SKM-1 treated with dmso at 0.1 percent for 144 hours (cell line): Measurements from ENCODE around the gene ANKRD34B.
"Not testable (repeated sequence)": the region's sequence is repeated elsewhere in the genome, so short reads cannot be mapped to it uniquely, and the experiment has no call there.

Source experiments
- DNase-seq: peaks from one replicate; lab custom pipeline; 2025; ENCODE audit not compliant: unreplicated experiment; lab: John Stamatoyannopoulos, UW

Gene ANKRD34B

DNA sequence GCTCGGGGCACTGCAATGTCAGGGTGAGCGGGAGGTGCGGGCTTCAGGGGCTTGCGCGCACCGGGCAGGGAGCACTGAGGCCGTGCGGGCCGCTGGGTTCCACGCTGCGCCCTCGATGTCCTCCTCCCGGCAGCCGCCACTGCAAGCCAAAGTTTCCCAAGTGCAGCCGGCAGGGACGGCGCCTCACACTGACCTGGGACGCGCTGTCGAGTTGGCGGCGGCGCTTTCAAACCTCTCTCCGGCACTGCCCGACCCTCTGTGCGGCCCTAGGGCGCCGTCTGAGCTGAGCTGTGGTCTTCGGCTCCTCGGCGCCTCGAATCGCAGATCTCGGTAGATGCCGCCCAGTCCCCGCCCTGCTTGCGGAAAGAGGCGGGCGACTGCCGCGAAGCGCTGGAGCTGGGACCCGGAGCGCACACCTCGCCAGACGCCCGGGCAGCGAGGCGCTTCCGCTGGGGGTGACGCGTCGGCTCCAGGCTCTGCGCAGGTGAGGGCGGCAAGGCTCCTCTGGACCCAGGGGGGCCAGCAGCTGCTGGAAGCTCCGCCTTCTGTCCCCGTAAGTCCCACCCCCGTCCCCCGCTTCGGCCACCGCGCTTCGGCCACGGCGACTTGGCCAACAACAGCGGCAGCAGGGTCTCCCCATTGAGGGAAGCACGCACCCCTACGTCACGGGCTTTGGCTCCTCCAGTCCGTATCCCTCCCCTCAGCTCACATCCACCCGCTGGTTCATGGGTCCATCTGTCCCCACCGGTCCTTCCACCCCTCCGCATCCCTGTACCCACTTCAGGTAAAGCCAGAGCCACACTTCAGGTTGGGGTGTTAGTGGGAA, at the start of gene ANKRD34B:
ANKRD34B (minus strand) TSS at position 320 of the 826 bp plus-strand sequence. CDS start 10,261 bp downstream, outside the sequence.
- no peak for DNase-seq

DNA sequence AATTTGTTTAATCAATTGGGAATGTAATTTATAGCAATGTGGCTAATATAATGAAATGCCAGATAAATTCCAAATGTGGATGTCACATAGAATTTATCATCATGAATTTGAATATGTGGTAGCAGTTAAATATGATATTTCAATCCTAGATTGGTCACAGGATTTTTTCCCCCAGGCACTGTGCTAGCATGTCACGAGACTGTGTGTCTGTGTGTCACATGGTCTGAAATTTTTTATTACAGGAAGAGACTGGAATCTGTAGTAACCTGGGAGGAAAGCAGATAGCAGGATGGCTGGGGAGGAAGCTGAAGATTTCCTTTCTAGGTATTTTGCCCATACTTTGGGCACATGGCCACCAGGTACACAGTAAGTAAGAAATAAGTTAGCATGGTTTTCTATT, 49.0 kb upstream of the ANKRD34B start:
- DNase-seq, result no peak

DNA sequence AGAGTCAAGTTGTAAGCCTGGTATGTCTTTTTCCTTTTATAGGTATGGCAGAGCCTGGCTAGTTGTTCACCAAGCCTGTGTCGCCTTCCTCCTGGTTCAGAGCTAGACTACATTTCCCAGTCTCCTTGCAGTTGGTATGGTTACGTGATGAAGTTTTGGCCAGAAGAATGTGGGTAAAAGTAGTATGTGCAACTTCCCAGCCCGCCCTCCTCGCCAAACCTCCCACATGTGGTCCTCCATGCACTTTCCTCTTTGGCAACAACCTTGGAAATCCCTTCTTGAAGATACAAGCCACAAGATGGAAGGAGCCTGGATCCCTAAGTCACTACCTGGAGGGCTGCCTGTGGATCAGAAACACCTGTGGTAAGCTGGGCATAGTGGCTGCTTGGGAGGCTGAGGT, 48.4 kb upstream of the ANKRD34B start:
- DNase-seq, result no peak

DNA sequence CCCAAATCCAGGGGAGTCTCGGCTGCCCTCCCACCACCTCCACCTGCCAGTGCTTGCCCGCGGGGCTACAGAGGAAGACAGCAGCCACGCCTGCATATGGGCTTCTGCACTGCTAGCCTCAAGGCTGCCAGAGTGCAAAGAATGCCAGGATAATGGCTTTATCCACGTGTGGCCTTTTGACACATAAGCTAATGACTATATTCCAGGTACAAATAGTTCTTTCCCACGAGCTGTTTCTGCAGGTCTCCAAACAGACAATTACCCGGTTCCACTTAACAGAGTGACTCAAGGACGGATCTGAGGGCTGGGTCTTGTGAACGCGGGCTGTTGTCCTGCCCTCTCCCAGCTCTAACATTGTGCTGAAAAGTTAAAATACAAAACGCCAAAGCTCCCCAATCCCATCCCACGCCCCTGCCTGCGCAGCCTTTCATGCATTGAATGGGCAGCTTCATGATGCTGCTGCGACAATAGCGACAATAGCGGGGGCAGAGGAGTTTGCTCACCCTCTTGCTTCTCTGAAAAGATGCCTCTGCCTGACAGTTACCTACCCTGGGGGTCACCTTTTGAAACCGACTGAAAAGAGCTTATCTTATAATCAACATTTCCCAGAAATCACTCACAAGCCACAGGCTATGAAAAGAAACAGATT, 45.3 kb upstream of the ANKRD34B start:
- DNase-seq, result no peak

DNA sequence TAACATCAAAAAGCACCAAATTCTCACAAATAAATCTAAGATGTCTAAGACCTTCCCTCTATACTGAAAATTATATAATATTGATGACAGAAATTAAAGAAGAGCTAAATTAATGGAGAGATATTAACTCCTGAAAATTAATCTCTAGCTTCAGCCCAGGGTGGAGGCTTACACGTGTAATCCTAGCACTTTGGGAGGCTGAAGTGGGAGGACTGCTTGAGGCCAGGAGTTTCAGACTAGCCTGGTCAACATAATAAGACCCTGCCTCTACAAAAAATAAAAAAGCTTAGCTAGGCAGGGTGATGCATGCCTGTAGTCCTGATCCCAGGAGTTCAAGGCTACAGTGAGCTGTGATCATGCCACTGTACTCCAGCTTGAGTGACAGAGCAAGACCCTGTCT, 39.6 kb upstream of the ANKRD34B start:
- DNase-seq, result no peak

DNA sequence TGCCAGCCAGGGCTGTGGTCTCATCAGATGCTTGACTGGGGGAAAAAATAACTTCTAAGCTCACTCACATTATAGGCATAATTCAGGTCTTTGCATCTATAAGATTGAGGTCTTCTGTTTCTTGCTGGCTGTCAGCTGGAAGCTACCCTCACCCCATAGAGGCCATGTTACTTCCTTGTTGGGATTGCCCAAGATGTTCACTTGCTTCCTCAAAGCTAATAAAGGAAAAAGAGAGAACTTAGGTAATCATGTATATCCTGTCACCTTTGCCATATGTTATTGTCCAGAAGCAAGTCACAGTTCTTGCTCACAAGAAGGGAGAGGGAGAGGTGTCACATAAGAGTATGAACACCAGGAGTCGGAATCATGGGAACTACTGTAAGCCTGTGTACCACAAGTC, 38.7 kb upstream of the ANKRD34B start:
- DNase-seq, result peak; percentile 98

DNA sequence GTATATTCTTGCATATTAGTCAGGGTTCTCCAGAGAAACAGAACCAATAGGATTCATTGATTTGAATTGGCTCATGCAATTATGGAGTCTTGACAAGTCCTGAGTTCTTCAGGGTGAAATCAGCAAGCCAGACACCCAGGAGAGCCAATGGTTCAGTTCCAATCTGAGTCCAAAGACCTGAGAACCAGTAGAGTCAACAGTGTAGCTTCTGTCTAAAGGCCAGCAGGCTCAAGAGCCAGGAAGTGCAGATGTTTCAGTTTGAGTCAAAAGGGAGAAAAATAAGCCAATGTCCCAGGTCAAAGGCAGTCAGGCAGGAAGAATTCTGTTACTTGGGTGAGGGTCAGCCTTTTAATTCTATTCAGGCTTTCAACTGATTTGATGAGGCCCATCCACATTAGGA, 37.8 kb upstream of the ANKRD34B start:
- no peak for DNase-seq

DNA sequence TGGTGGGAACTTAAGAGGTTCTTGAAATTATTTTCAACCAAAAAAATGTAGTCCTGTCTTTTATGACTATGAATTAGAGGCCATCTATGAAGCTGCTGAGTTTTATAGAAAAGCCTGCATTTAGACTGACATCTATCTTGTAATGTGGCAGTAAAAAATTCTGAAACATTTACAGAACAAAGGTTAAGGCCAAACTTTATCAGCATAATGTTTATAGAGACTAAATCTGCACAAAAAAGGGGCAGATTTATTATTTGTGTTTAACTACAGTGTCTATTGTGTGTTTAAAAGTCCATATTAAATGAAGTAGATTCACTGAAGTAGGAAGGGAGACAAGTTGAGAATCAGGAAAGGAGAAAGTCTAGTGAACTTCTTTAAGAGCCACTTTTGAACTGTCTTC, 37.3 kb upstream of the ANKRD34B start:
- DNase-seq, result no peak

DNA sequence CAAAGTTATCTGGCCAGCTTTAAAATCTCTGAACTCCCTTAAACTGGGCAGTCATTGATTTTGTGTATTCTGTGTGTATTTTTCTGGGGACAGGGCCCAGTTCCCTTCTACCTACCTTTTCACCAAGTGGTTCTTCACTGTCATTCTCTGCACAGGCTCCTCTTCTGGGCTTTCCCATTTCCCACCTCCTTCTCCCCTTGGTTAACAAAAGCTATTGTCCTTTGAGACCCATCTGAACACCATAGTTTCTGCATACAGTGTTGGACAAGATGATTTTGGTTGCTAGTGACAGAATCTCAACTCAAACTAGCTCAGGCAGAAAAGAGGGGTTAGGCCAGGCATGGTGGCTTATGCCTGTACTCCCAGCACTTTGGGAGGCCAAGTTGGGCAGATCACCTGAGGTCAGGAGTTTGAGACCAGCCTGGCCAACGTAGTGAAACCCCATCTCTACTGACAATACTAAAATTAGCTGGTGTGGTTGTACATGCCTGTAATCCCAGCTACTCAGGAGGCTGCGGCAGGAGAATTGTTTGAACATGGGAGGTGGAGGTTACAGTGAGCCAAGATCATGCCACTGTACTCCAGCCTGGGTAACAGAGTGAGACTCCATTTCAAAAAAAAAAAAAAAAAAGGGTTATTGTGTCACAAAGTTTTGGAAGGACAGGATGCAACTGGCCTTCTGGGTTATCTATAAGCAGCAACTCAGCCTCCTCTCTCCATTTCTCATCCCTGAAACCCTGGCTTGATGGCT, 31.0 kb upstream of the ANKRD34B start:
- peak; percentile 42 for DNase-seq

DNA sequence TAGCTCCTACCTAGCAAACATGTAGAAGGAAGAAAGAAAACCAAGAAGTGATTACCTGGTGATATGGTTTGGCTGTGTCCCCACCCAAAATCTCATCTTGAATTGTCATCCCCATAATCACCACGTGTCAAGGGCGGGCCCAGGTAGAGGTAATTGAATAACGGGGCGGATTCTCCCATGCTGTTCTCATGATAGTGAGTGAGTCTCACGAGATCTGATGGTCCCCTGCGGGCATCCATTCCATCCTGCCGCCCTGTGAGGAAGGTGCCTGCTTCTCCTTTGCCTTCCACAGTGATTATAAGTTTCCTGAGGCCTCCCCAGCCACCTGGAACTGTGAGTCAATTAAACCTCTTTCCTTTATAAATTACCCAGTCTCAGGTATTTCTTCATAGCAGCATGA, 27.4 kb upstream of the ANKRD34B start:
- DNase-seq, result no peak

DNA sequence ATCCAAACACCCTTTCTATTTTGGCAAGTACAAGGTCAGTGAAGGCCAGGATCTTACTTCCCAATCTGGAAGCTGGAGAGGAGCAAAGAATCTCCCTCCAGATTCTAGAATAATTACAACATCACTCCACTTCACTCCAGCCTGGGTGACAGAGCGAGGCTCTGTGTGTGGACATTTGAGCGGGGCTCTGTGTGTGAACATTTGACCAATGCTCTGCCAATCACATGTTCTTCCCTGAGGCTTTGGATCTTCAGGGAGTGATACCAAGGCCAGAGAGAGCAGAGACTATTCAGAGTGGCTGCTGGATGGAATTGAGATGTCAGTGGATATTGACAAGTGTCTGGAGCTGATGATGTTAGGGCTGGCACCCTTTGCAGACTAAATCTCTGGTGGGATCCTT, 24.7 kb upstream of the ANKRD34B start:
- no peak for DNase-seq

DNA sequence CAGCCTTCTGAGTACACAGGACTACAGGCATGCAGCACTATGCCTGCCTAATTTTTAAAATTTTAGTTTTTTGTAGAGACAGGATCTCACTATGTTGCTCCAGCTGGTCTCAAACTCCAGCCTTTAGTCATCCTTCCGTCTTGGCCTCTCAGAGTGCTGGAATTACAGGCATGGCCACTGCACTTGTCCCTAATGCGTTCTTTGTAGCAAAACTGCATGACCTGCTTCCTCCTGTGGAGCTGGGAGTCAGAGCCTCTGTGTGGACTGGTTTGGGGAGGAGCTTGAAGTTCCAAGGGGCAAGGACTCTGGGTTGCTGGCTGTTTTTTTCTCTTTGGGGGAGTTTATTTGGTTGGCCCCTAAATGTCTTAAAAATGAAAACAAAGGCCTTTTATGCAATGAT, 22.7 kb upstream of the ANKRD34B start:
- DNase-seq, result no peak

DNA sequence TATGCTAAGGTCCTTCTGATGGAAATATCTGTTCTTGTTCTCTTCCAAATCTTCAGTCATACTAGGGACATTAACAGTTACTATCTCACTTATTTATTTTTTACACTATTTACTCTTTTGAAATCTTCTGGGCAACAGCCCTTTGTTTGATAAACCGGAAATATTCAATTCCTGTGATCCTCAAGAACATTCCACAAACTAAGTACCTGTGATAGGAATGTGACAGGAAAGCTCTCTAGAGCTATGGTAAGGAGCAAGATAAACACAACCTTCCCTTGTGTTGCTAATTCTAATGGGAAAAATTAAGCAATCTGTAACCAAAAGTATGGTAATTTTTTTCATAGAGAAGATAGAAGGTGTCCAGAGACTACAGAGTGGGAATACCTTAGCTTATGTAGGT, 22.0 kb upstream of the ANKRD34B start:
- no peak for DNase-seq

DNA sequence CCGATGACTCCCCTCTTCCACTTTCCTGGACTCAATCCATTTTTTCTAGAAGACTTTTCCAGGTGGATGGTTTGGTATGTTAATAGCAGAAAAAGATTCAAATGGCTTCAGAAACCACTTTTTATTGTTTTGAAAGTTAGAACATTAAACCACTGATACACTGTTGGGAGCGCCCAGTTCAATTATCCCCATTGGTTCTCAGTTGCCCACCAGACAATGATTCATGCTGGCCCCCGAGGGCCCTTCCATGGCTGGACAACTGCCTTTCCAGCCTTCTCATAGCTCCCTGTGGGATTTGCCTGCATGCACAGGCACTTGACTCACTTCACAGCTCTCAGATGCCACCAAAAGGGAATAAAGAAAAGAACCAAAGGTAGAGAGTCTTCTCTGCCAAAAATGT, 21.3 kb upstream of the ANKRD34B start:
- no peak for DNase-seq

DNA sequence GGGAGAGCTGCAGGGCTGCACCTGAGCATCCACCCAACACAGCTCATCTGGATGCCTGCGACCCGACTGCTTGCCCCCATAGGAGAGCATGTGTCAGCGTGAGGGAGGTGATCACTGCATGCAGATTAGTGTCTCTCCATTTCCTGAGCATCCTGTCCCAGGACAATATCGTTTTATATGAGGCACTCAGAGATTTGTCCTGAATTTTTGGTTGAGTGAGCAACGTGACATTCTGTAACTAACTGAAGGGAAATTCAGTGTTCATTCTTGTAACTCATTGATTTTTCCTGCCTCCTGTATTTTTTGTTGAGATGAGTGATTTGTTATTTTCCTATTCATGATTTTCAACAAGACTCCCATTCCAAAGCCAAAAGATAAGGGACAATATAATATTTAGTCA, 20.7 kb upstream of the ANKRD34B start:
- no peak for DNase-seq

DNA sequence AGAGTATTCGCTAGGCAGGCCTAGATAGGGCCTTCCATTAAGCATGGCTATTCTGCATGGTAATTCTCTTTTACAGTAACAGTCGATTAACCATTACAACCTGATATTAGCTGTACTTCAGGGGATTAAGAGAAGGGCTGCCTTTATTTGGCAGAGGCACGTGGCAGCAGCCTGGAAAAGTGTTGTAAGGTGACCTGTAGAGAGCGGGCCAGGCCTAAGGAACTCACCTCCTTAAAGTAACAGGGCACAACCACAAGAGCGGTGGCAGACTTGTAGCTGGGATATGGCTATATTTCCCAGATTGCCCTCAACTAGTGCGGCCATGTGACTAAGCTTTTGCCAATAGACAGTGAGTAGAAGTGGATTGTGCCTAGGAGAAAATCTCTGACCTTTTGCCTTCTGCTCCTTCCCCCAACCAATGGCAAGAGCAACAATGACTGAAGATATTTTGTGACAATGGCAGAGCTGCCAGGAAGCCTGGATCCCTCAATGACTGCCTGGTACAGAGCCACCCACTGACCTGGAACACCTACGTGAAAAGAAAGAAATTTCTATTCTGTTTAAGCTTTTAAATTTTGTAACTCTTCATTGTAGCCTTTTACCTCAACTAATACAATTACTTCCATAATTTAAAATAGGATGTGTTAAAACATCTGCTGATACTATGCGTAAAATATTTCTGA, 18.9 kb upstream of the ANKRD34B start:
- no peak for DNase-seq

DNA sequence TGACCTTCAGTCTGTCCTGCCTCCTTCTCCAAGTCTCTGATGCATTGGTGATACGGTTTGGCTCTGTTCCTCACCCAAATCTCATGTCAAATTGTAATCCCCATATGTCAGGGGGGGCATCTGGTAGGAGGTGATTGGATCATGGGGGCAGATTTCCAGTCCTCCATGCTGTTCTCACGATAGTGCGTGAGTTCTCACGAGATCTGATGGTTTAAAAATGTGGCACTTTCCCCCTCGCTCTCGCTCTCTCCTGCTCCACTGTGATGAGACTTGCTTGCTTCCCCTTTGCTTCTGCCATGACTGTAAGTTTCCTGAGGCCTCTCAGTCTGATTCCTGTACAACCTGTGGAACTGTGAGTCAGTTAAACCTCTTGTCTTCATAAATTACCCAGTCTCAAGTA, 14.7 kb upstream of the ANKRD34B start:
- DNase-seq, result no peak

DNA sequence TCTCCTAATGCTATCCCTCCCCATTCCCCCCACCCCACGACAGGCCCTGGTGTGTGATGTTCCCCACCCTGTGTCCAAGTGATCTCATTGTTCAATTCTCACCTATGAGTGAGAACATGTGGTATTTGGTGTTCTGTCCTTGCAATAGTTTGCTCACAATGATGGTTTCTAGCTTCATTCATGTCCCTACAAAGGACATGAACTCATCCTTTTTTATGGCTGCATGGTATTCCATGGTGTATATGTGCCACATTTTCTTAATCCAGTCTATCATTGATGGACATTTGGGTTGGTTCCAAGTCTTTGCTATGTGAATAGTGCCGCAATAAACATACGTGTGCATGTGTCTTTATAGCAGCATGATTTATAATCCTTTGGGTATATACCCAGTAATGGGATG, 10.2 kb upstream of the ANKRD34B start:
- DNase-seq, result not testable (repeated sequence)

DNA sequence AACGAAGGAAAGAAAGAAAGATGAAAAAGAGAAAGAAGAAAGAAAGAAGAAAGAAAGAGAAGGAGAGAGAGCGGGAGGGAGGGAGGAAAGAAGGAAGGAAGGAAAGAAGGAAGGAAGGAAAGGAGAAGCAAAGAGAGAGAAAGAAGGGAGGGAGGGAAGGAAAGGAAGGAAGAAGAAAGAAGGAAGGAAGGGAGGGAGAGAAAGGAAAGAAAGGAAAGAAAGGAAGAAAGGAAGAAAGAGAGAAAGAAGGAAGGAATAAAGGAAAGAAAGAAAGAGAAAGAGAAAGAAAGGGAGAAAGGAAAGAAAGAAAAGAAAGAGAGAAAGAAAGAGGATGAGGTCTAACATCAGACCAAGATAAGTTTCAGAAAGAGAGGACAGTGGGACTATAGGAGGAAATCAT, 9.0 kb upstream of the ANKRD34B start:
- no peak for DNase-seq

DNA sequence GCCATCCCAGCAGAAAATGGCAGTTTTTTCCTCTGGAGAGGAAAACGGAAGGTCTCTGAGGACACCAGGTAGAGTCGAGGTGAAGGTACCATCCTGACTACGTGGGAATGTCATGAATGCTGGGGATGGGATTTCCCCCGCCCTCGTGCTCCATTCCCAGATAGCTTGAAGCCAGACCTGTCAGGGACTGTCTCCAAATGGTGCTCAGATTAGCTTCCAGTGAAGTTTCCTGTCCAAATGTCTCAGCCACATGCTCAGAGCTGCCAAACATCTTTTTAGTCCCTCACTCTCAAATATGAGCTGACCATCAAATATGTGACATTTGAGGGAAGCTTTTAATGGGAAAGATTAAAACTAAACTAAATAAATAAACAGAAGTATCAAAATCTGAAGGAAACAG, 7.6 kb upstream of the ANKRD34B start:
- no peak for DNase-seq

DNA sequence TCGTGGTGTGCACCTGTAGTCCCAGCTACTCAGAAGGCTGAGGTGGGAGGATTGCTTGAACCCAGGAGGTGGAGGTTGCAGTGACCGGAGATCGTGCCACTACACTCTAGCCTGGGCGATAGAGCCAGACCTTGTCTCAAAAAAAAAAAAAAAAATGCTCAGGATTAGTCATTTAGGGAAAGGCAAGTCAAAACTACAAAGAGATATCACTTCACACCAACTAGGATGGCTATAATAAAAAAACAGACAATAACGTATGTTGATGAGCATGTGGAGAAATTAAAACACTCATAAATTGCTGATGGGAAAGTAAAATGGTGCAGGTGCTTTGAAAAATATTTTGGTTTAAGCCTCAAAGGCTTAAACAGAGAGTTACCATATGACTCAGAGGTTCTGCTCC, 6.3 kb upstream of the ANKRD34B start:
- DNase-seq, result no peak
